Measurements from ENCODE around the gene GRIK4. TPM values are rescaled to one million over a fixed set of nuclear protein-coding genes. Genes with fewer than 3 reads are reported as not detected.

The GRIK4 gene
- total RNA-seq, 2 experiments from 2014 or later: 0.06 TPM; not detected in 1

- Histone ChIP-seq H3K4me3 (ENCODE audit: low read depth, low read length, poor library complexity, severe bottlenecking) (no peak overlapping the region), H4K20me1 (ENCODE audit: insufficient read depth, low read length) (no peaks in the 10 kb centered on the region), H3K36me3 (ENCODE audit: insufficient read depth, low read length) (no peaks in the 10 kb centered on the region), H3K4me2 (ENCODE audit: low read length) (no peak overlapping the region), H3K9me3 (ENCODE audit: low read length) (no peaks in the 10 kb centered on the region), H2AFZ (ENCODE audit: low read length) (no peak overlapping the region), H3K4me1 (ENCODE audit: insufficient read depth, low read length, poor library complexity, severe bottlenecking) (no peaks in the 10 kb centered on the region), H3K27ac (ENCODE audit: low read depth, low read length, poor library complexity, severe bottlenecking) (no peak overlapping the region), H3K79me2 (ENCODE audit: insufficient read depth, low read depth, low read length) (no peaks in the 10 kb centered on the region), H3K9me2 (ENCODE audit: insufficient read depth, low read length) (no peaks in the 10 kb centered on the region)
- BruUV-seq (replicated peaks): no TSS peak
- ChIA-PET CTCF (ENCODE audit: unreplicated experiment) (no interaction called here), POLR2A (interaction anchor here (0.7 kb wide), 1 partner anchor 362 kb away, joined by 3 read pairs; no protein-coding TSS in a partner anchor)
- no peak for DNase-seq (ENCODE audit: low spot score)
- intact Hi-C loops (cut with micrococcal nuclease; ENCODE audit: unreplicated experiment): no loop called here
- TF ChIP-seq, protein P1, sequence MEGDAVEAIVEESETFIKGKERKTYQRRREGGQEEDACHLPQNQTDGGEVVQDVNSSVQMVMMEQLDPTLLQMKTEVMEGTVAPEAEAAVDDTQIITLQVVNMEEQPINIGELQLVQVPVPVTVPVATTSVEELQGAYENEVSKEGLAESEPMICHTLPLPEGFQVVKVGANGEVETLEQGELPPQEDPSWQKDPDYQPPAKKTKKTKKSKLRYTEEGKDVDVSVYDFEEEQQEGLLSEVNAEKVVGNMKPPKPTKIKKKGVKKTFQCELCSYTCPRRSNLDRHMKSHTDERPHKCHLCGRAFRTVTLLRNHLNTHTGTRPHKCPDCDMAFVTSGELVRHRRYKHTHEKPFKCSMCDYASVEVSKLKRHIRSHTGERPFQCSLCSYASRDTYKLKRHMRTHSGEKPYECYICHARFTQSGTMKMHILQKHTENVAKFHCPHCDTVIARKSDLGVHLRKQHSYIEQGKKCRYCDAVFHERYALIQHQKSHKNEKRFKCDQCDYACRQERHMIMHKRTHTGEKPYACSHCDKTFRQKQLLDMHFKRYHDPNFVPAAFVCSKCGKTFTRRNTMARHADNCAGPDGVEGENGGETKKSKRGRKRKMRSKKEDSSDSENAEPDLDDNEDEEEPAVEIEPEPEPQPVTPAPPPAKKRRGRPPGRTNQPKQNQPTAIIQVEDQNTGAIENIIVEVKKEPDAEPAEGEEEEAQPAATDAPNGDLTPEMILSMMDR (conservative IDR thresholded peaks at IDR 0.05; ENCODE audit: low read length): no peak
- TF ChIP-seq EZH2phosphoT487 (IDR thresholded peaks at IDR 0.05; ENCODE audit: borderline replicate concordance, low read depth, low read length): no peak
Measured at GRCh38 chr11:120547811-120548681, 36.5 kb downstream of the GRIK4 start.

- H3K27ac ChIP-seq (ENCODE audit: low read depth, low read length, poor library complexity, severe bottlenecking): no peak overlapping the region
- no peaks in the 10 kb centered on the region for H4K20me1 ChIP-seq (ENCODE audit: insufficient read depth, low read length)
- no peak for DNase-seq (ENCODE audit: low spot score)
- no peaks in the 10 kb centered on the region for H3K9me2 ChIP-seq (ENCODE audit: insufficient read depth, low read length)
- no peaks in the 10 kb centered on the region for H3K36me3 ChIP-seq (ENCODE audit: insufficient read depth, low read length)
- H3K4me2 ChIP-seq (ENCODE audit: low read length): no peak overlapping the region
- POLR2A ChIA-PET: interaction anchor here (0.7 kb wide), 1 partner anchor 363 kb away, joined by 3 read pairs; no protein-coding TSS in a partner anchor
- H3K79me2 ChIP-seq (ENCODE audit: insufficient read depth, low read depth, low read length): no peaks in the 10 kb centered on the region
- CTCF ChIA-PET (ENCODE audit: unreplicated experiment): interaction anchor here (0.5 kb wide), 1 partner anchor 580 kb away, joined by 3 read pairs; no protein-coding TSS in a partner anchor
- TF ChIP-seq, protein P1 (conservative IDR thresholded peaks at IDR 0.05; ENCODE audit: low read length): no peak
- TF ChIP-seq EZH2phosphoT487 (IDR thresholded peaks at IDR 0.05; ENCODE audit: borderline replicate concordance, low read depth, low read length): no peak
- BruUV-seq (replicated peaks): no TSS peak
- intact Hi-C loops (cut with micrococcal nuclease; ENCODE audit: unreplicated experiment): no loop called here
- no peaks in the 10 kb centered on the region for H3K9me3 ChIP-seq (ENCODE audit: low read length)
- H3K4me3 ChIP-seq (ENCODE audit: low read depth, low read length, poor library complexity, severe bottlenecking): no peak overlapping the region
- H2AFZ ChIP-seq (ENCODE audit: low read length): no peak overlapping the region
- no peaks in the 10 kb centered on the region for H3K4me1 ChIP-seq (ENCODE audit: insufficient read depth, low read length, poor library complexity, severe bottlenecking)
Measured at GRCh38 chr11:120548682-120549209, 37.2 kb downstream of the GRIK4 start.

DNA sequence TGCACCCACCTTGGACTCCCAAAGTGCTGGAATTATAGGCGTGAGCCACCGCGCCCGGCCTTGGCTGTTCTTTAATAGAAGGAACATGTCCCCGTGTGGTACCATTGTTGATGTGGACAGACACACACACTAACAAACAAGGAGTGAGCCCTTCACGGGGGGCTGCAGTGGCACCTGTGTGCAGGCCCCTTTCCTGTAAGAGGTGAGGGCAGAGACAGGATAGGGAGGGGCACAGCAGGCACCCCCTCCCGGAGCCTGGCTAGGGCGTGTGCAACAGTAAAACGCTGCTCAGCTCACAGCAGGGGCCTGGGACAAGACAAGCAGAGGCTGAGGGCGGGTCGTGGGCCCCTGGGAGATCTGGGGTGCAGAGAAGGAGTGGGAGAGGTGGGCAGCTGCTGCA lies 37.8 kb downstream of the GRIK4 start:
- BruUV-seq (replicated peaks): no TSS peak
- no peak for DNase-seq (ENCODE audit: low spot score)
- H4K20me1 ChIP-seq (ENCODE audit: insufficient read depth, low read length): no peaks in the 10 kb centered on the region
- ChIA-PET POLR2A (no interaction called here), CTCF (ENCODE audit: unreplicated experiment) (interaction anchor here (0.5 kb wide), 1 partner anchor 580 kb away, joined by 3 read pairs; no protein-coding TSS in a partner anchor)
- no peaks in the 10 kb centered on the region for H3K4me1 ChIP-seq (ENCODE audit: insufficient read depth, low read length, poor library complexity, severe bottlenecking)
- H3K4me2 ChIP-seq (ENCODE audit: low read length): no peak overlapping the region
- no peak overlapping the region for H2AFZ ChIP-seq (ENCODE audit: low read length)
- H3K9me3 ChIP-seq (ENCODE audit: low read length): no peaks in the 10 kb centered on the region
- H3K27ac ChIP-seq (ENCODE audit: low read depth, low read length, poor library complexity, severe bottlenecking): no peak overlapping the region
- TF ChIP-seq, protein P1 (conservative IDR thresholded peaks at IDR 0.05; ENCODE audit: low read length): no peak
- TF ChIP-seq EZH2phosphoT487 (IDR thresholded peaks at IDR 0.05; ENCODE audit: borderline replicate concordance, low read depth, low read length): no peak
- intact Hi-C loops (cut with micrococcal nuclease; ENCODE audit: unreplicated experiment): no loop called here
- H3K79me2 ChIP-seq (ENCODE audit: insufficient read depth, low read depth, low read length): no peaks in the 10 kb centered on the region
- no peaks in the 10 kb centered on the region for H3K9me2 ChIP-seq (ENCODE audit: insufficient read depth, low read length)
- H3K36me3 ChIP-seq (ENCODE audit: insufficient read depth, low read length): no peaks in the 10 kb centered on the region
- H3K4me3 ChIP-seq (ENCODE audit: low read depth, low read length, poor library complexity, severe bottlenecking): no peak overlapping the region

All from OCI-LY7 (cell line).